Measurements from ENCODE around the gene MTA3.

- TF ChIP-seq CTCF (IDR thresholded peaks at IDR 0.05) (no peak), EZH2 (IDR thresholded peaks at IDR 0.05; ENCODE audit: borderline replicate concordance, insufficient read depth, low read depth, low read length, poor library complexity, severe bottlenecking) (no peak)
Measured at GRCh38 chr2:42788882-42789281, 220.4 kb downstream of the MTA3 start.

All from B cell (primary cell).